A673 (cell line): Measurements from ENCODE around the gene SDSL.

Experiments used
- CTCF ChIP-seq: fragments of 300-800, 200-600 bp; sonication (generic); conservative IDR thresholded peaks from 2 replicates; pipeline ENCODE4 v1.5.1; 2017; ENCODE audit warnings: low read depth, mild to moderate bottlenecking, antibody characterized with exemption, low read length, moderate library complexity, mixed read lengths
- EZH2 ChIP-seq: fragments of 200-600 bp; sonication (generic); IDR thresholded peaks from 2 replicates; pipeline ENCODE4 v1.6.1; 2017; ENCODE audit warnings: borderline replicate concordance, low read depth, mild to moderate bottlenecking, mixed read lengths, antibody characterized with exemption, low read length; ENCODE audit not compliant: poor library complexity, severe bottlenecking

GRCh38 chr12:113391650-113392337, 30.4 kb upstream of the SDSL start:
- no peak for TF ChIP-seq CTCF
- no peak for TF ChIP-seq EZH2
